ENCODE data around the gene CPED1.

- no peak for TF ChIP-seq CTCF (tag by site-specific recombination; IDR thresholded peaks at IDR 0.05)
- TF ChIP-seq ZNF433 (tag by site-specific recombination; IDR thresholded peaks at IDR 0.05; ENCODE audit: low read depth): no peak
- TF ChIP-seq PATZ1 (tag by site-specific recombination; IDR thresholded peaks at IDR 0.05): no peak
- no peak for TF ChIP-seq ZNF704 (tag by site-specific recombination; IDR thresholded peaks at IDR 0.05)
- no peak for TF ChIP-seq FEZF1 (tag by site-specific recombination; IDR thresholded peaks at IDR 0.05)
- no peak for TF ChIP-seq REST (tag by site-specific recombination; IDR thresholded peaks at IDR 0.05)
- TF ChIP-seq ZNF639 (tag by site-specific recombination; IDR thresholded peaks at IDR 0.05): no peak
Observed at GRCh38 chr7:121276313-121276712, 287.8 kb downstream of the CPED1 start.
